Adipocyte (in vitro differentiated cells): ENCODE measurements around the gene HYAL3.

Source experiments
- DNase-seq: peaks from one replicate; pipeline ENCODE4 v3.0.0-alpha.2; 2015; ENCODE audit warnings: low read depth
- H3K27me3 ChIP-seq: replicated peaks from 2 replicates; pipeline ENCODE4 v1.7.0; 2013; ENCODE audit warnings: mild to moderate bottlenecking, low read length, moderate library complexity; ENCODE audit not compliant: control insufficient read depth, insufficient read depth
- H3K36me3 ChIP-seq: 2 replicates; pipeline ENCODE4 v1.7.0; 2013; ENCODE audit warnings: low read length, mild to moderate bottlenecking, moderate library complexity; ENCODE audit not compliant: control insufficient read depth, insufficient read depth, severe bottlenecking
- H3K4me1 ChIP-seq: 2 replicates; pipeline ENCODE4 v1.7.0; 2013; ENCODE audit warnings: mild to moderate bottlenecking, low read length, moderate library complexity; ENCODE audit not compliant: control insufficient read depth, insufficient read depth
- H3K4me3 ChIP-seq: 2 replicates; pipeline ENCODE4 v1.7.0; 2013; ENCODE audit warnings: mild to moderate bottlenecking, low read length, moderate library complexity
- H3K9ac ChIP-seq: 2 replicates; pipeline ENCODE4 v1.7.0; 2013; ENCODE audit warnings: mild to moderate bottlenecking, low read length, moderate library complexity
- H3K9me3 ChIP-seq: 2 replicates; pipeline ENCODE4 v1.7.0; 2013; ENCODE audit warnings: mild to moderate bottlenecking, low read length, moderate library complexity; ENCODE audit not compliant: control insufficient read depth

HYAL3 gene

DNA sequence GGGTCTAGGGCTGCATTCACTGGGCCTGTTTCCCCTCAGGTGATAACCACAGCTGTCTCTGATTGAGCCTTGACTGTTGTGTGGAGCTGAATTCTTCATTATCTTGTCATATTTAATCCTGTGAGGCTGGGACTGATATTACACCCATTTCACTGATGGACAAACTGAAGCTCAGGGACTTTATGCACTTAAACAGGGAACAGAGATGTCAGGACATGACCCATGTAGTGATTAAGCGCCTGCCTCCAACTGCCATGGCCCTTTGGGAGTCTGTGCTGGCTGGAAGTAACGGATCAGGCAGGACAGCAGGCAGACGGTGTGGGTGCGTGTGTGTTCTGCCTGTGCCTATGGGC lies 55.7 kb downstream of the HYAL3 start:
- no peaks in the 10 kb centered on the region for H3K9me3 ChIP-seq
- H3K27me3 ChIP-seq: no peaks in the 10 kb centered on the region
- no peaks in the 10 kb centered on the region for H3K36me3 ChIP-seq
- no peak overlapping the region for H3K4me3 ChIP-seq
- peaks cover 51% of the 10 kb centered on the region for H3K4me1 ChIP-seq
- DNase-seq: no peak
- peak overlapping the region; percentile 53 for H3K9ac ChIP-seq

DNA sequence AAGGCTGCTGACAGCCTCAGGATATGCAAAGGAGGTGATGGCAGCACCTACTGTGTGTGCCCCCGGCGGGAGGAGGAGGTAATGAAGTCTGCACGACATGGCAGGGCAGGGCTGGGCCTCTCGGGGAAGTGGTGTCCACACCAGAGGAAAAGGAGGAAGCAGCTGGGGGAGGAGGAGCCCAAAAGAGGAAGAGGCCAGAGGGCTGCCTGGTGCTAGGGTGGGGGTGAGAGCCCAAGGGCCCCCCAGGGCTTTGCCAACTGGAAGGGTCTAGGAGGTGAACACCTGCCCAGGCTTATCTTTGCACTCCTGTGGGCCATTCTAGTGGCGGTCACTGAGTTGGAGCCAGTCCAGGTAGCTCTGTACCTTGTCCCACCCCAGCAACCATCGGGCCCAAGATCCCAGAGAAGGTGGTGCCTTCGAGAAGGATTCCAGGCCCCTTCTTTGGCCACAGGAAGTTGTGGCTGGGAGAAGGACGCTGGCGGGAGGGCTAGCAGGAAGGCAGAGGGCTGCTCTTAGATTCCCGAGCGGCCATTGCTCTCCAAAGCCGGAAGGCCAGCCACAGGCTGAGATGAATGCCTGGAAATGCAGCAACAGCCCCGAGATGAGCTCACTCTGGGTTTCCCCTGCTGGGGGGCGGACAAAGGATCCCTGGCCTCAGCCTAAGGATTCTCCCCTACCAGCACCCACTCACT lies 56.2 kb downstream of the HYAL3 start:
- no peaks in the 10 kb centered on the region for H3K36me3 ChIP-seq
- peaks cover 50% of the 10 kb centered on the region for H3K4me1 ChIP-seq
- H3K9ac ChIP-seq: peak overlapping the region; percentile 53
- H3K9me3 ChIP-seq: no peaks in the 10 kb centered on the region
- no peak for DNase-seq
- no peak overlapping the region for H3K4me3 ChIP-seq
- H3K27me3 ChIP-seq: no peaks in the 10 kb centered on the region
